ENCODE results near the gene TMEM221.

The TMEM221 gene

GRCh38 chr19:17398902-17399527 is 49.5 kb downstream of the TMEM221 start:
- no peak overlapping the region for H3K27ac ChIP-seq (ENCODE audit: low read length)
- no peak overlapping the region for H3K4me3 ChIP-seq (ENCODE audit: low read length)
- H3K36me3 ChIP-seq (ENCODE audit: insufficient read depth, low read depth, low read length) = peaks cover 7% of the 10 kb centered on the region
- no peak overlapping the region for H3K9ac ChIP-seq (ENCODE audit: low read depth, low read length)
- H3K9me3 ChIP-seq (ENCODE audit: insufficient read depth, low read depth, low read length) = no peaks in the 10 kb centered on the region
- H3K27me3 ChIP-seq (ENCODE audit: insufficient read depth, low read length) = no peaks in the 10 kb centered on the region
- peaks cover 6% of the 10 kb centered on the region; the same call in 1 of the 2 replicates for H3K4me1 ChIP-seq (ENCODE audit: insufficient read depth, low read length)

- H3K9ac ChIP-seq (ENCODE audit: low read depth, low read length) = peak overlapping the region; percentile 39; the same call in 1 of the 2 replicates
- peaks cover 3% of the 10 kb centered on the region; the same call in 1 of the 2 replicates for H3K27me3 ChIP-seq (ENCODE audit: insufficient read depth, low read length)
- no peaks in the 10 kb centered on the region for H3K9me3 ChIP-seq (ENCODE audit: insufficient read depth, low read depth, low read length)
- H3K4me3 ChIP-seq (ENCODE audit: low read length) = no peak overlapping the region
- H3K27ac ChIP-seq (ENCODE audit: low read length) = peak overlapping the region; percentile 76
- H3K4me1 ChIP-seq (ENCODE audit: insufficient read depth, low read length) = peaks cover 3% of the 10 kb centered on the region; the same call in 1 of the 2 replicates
- no peaks in the 10 kb centered on the region for H3K36me3 ChIP-seq (ENCODE audit: insufficient read depth, low read depth, low read length)
Measured at GRCh38 chr19:17394891-17395415, 53.5 kb downstream of the TMEM221 start.

DNA sequence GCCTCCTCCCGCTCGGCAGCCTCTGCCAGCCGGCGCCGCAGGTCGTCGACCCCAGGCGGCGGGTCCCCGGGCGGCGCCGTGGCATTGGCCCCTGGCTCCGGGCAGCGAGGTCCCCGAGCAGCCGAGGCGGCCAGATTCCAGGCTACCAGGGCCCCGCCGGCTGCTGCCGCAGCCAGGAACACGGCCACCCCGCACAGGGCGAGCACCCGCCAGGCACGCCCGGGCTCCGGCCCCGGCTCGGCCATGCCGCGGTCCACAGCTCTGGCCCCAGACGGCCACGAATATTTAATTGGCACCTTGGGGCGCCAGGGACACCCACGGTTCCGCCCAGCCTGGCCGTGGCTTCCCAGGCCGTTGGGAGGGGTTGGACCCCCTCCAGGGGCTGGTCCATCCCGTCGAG is 54.6 kb downstream of the TMEM221 start, which contains the start of gene CCDC194:
CCDC194 (minus strand) TSS at position 283 of the 400 bp plus-strand sequence; CDS start at position 245, 38 bp downstream.
- H3K27me3 ChIP-seq (ENCODE audit: insufficient read depth, low read length) = peaks cover 7% of the 10 kb centered on the region; the same call in 1 of the 2 replicates
- H3K4me1 ChIP-seq (ENCODE audit: insufficient read depth, low read length) = peaks cover 3% of the 10 kb centered on the region; the same call in 1 of the 2 replicates
- no peak within 1 kb of the TSS for H3K4me3 ChIP-seq (ENCODE audit: low read length)
- no peak within 1 kb of the TSS for H3K27ac ChIP-seq (ENCODE audit: low read length)
- no peaks in the 10 kb centered on the region for H3K36me3 ChIP-seq (ENCODE audit: insufficient read depth, low read depth, low read length)
- H3K9me3 ChIP-seq (ENCODE audit: insufficient read depth, low read depth, low read length) = peaks cover 3% of the 10 kb centered on the region; the same call in 1 of the 2 replicates
- H3K9ac ChIP-seq (ENCODE audit: low read depth, low read length) = no peak within 1 kb of the TSS

GRCh38 chr19:17393002-17393401 is 55.5 kb downstream of the TMEM221 start:
- Histone ChIP-seq H3K4me1 (ENCODE audit: insufficient read depth, low read length) (peaks cover 3% of the 10 kb centered on the region; the same call in 1 of the 2 replicates), H3K27me3 (ENCODE audit: insufficient read depth, low read length) (peaks cover 7% of the 10 kb centered on the region; the same call in 1 of the 2 replicates), H3K27ac (ENCODE audit: low read length) (no peak overlapping the region), H3K9me3 (ENCODE audit: insufficient read depth, low read depth, low read length) (peaks cover 3% of the 10 kb centered on the region; the same call in 1 of the 2 replicates), H3K36me3 (ENCODE audit: insufficient read depth, low read depth, low read length) (no peaks in the 10 kb centered on the region), H3K9ac (ENCODE audit: low read depth, low read length) (no peak overlapping the region), H3K4me3 (ENCODE audit: low read length) (no peak overlapping the region)

GRCh38 chr19:17391371-17392151 is 56.9 kb downstream of the TMEM221 start:
- Histone ChIP-seq H3K36me3 (ENCODE audit: insufficient read depth, low read depth, low read length) (no peaks in the 10 kb centered on the region), H3K4me3 (ENCODE audit: low read length) (peak overlapping the region; percentile 83), H3K4me1 (ENCODE audit: insufficient read depth, low read length) (peaks cover 3% of the 10 kb centered on the region; the same call in 1 of the 2 replicates), H3K9ac (ENCODE audit: low read depth, low read length) (peak overlapping the region; percentile 30; the same call in 1 of the 2 replicates), H3K27me3 (ENCODE audit: insufficient read depth, low read length) (peaks cover 7% of the 10 kb centered on the region; the same call in 1 of the 2 replicates), H3K9me3 (ENCODE audit: insufficient read depth, low read depth, low read length) (peaks cover 3% of the 10 kb centered on the region; the same call in 1 of the 2 replicates), H3K27ac (ENCODE audit: low read length) (no peak overlapping the region)

DNA sequence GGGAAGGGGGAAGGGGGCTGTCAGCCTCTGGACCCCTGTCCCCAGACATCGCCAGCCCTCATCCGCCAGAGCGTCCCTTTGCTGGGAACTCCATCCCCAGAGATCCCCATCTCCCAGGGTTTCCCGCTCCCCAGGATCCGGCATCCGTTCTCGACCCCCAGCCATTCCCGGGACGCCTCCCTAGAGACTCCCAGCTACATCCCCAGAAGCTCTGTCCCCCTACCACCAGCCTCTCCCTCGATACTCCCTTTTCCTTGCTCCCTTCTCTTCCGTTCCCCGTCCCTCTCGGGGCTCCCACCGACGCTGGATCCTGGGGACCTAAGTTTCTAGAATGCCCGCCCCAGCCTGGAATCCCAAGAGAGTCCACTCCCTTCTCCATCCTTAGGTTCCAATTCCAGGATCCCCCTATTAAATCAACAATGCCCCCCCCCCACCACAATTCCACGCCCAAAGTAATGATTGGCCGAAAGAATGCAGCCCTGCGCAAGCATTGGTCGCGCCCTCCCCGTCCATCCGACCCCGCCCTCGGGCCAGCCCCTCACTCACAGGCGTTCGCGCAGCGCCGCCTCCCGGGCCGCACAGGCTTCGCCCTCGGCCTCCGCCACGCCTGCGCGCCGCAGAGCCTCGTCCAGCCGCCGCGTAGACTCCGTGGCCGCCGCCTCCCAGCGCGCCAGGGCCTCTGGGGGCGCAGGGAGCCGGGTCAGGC is 57.6 kb downstream of the TMEM221 start:
- no peak overlapping the region for H3K27ac ChIP-seq (ENCODE audit: low read length)
- H3K36me3 ChIP-seq (ENCODE audit: insufficient read depth, low read depth, low read length) = no peaks in the 10 kb centered on the region
- peak overlapping the region; percentile 86 for H3K4me3 ChIP-seq (ENCODE audit: low read length)
- H3K9me3 ChIP-seq (ENCODE audit: insufficient read depth, low read depth, low read length) = peaks cover 3% of the 10 kb centered on the region; the same call in 1 of the 2 replicates
- peak overlapping the region; percentile 55; the same call in 1 of the 2 replicates for H3K9ac ChIP-seq (ENCODE audit: low read depth, low read length)
- peaks cover 3% of the 10 kb centered on the region; the same call in 1 of the 2 replicates for H3K4me1 ChIP-seq (ENCODE audit: insufficient read depth, low read length)
- peaks cover 7% of the 10 kb centered on the region; the same call in 1 of the 2 replicates for H3K27me3 ChIP-seq (ENCODE audit: insufficient read depth, low read length)

GRCh38 chr19:17389957-17390664 is 58.4 kb downstream of the TMEM221 start:
- peaks cover 3% of the 10 kb centered on the region; the same call in 1 of the 2 replicates for H3K9me3 ChIP-seq (ENCODE audit: insufficient read depth, low read depth, low read length)
- no peaks in the 10 kb centered on the region for H3K36me3 ChIP-seq (ENCODE audit: insufficient read depth, low read depth, low read length)
- H3K9ac ChIP-seq (ENCODE audit: low read depth, low read length) = peak overlapping the region; percentile 55; the same call in 1 of the 2 replicates
- H3K27ac ChIP-seq (ENCODE audit: low read length) = no peak overlapping the region
- H3K4me1 ChIP-seq (ENCODE audit: insufficient read depth, low read length) = no peaks in the 10 kb centered on the region; the same call in 1 of the 2 replicates
- peaks cover 7% of the 10 kb centered on the region; the same call in 1 of the 2 replicates for H3K27me3 ChIP-seq (ENCODE audit: insufficient read depth, low read length)
- H3K4me3 ChIP-seq (ENCODE audit: low read length) = peak overlapping the region; percentile 86

GRCh38 chr19:17389288-17389687 is 59.2 kb downstream of the TMEM221 start:
- Histone ChIP-seq H3K27ac (ENCODE audit: low read length) (no peak overlapping the region), H3K27me3 (ENCODE audit: insufficient read depth, low read length) (peaks cover 7% of the 10 kb centered on the region; the same call in 1 of the 2 replicates), H3K36me3 (ENCODE audit: insufficient read depth, low read depth, low read length) (no peaks in the 10 kb centered on the region), H3K4me1 (ENCODE audit: insufficient read depth, low read length) (no peaks in the 10 kb centered on the region; the same call in 1 of the 2 replicates), H3K9ac (ENCODE audit: low read depth, low read length) (no peak overlapping the region), H3K4me3 (ENCODE audit: low read length) (no peak overlapping the region), H3K9me3 (ENCODE audit: insufficient read depth, low read depth, low read length) (peaks cover 3% of the 10 kb centered on the region; the same call in 1 of the 2 replicates)

DNA sequence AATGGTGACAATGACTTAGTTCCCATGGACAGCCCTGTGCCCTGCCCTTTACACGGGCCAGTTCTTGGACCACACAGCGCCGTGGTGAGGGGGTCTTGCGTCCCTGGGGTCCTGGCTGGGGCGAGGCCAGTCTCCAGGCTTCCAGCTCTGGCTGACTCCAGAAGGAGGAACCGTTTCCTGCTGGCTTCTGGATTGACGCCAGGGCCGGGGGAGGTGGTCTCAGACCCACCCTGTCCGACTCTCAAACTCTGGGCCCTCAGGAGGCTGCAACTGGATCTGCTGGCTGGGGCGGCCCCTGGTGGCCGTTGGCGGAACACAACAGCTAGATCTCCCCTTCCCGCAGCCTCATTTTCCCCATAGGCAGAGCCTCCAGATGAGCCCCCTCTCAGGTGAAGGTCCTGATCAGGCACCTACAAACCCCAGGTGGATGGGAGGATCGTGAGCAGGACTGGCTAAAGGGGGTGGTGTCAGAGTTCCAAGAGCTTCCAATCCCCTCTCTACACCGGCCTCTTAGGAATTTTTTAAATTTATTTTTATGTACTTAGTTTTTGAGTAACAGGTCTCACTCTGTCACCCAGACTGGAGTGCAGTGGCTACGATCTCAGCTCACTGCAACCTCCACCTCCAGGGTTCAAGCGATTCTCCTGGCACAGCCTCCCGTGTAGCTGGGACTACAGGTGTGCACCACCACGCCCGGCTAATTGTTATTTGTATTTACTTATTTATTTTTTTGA is 62.4 kb downstream of the TMEM221 start:
- Histone ChIP-seq H3K27me3 (ENCODE audit: insufficient read depth, low read length) (peaks cover 7% of the 10 kb centered on the region; the same call in 1 of the 2 replicates), H3K4me3 (ENCODE audit: low read length) (no peak overlapping the region), H3K9me3 (ENCODE audit: insufficient read depth, low read depth, low read length) (peaks cover 3% of the 10 kb centered on the region; the same call in 1 of the 2 replicates), H3K27ac (ENCODE audit: low read length) (no peak overlapping the region), H3K9ac (ENCODE audit: low read depth, low read length) (no peak overlapping the region), H3K36me3 (ENCODE audit: insufficient read depth, low read depth, low read length) (no peaks in the 10 kb centered on the region), H3K4me1 (ENCODE audit: insufficient read depth, low read length) (0 out of 2 replicates have a peak, but pooled peaks cover 3% of the 10 kb centered on the region)
